Measurements from ENCODE around the gene AP2B1.
"Not testable (repeated sequence)": the region's sequence is repeated elsewhere in the genome, so short reads cannot be mapped to it uniquely, and the experiment has no call there.

The AP2B1 gene

DNA sequence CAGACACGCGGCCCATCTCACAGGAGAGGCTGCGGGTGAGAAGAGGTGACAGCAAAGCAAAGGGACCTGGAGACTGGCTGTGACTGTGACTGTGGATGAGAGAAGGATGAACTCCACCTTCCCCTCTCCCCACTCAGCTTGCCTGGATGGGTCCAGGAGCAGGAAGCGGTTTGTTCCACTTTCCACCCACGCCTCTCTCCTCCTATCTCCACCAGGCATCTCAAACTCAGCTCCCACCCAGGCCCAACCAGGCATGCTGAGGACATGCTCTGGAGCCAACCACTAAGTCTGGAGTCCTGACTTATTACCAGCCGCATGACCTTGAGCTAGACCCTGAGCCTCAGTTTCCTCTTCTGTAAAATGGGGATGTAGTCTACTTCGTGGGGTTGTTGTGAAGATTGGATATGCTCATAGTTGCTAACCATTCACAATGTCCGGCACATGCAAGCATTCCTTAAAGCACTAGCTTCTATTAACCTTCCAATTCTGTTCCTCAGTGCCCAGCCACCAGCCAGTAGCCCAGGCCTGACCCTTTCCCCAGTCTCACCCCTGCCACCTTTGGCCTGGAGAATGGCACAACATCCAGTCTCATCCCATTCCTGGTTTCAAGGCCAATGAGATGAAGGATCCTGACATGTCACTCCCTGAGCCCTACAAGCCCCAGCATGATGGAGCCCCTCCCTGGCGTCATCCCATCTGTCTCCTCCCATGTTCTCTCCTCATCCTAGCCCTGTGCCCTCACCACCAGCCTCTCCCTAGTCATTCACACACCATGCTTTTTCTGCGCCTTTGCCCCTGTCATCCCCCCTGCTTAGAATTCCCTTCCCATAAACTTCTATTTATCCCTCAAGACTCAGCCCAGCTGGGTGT lies 163.6 kb downstream of the AP2B1 start:
- DNase-seq: no peak

- DNase-seq: not testable (repeated sequence)
Observed at GRCh38 chr17:35751541-35751940, 164.4 kb downstream of the AP2B1 start.

DNA sequence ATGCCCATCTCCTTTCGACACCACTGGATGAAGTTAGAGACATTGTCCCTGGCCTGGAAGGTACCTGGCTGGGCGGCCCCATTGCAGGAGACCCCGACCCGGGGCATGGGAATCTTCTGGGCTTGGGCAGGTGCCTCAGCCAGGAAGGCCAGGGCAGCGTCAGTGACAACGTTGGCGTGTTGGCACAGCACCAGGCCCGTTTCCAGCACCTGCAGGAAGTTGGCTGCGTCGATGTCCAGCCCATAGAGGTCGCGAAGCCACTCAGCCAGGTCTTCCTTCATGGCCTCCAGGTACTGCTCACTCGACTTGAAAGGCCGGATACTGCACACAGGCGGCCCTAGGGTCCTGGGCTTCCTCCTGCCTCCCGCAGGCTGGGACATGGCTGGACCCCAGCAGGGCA lies 165.3 kb downstream of the AP2B1 start:
- peak; percentile 8 for DNase-seq

GRCh38 chr17:35752945-35753764 lies 166.0 kb downstream of the AP2B1 start, which contains the start of gene GAS2L2:
GAS2L2 (minus strand) TSS chr17:35753239; CDS start chr17:35752850, 389 bp downstream.
- DNase-seq: no peak

GRCh38 chr17:35757243-35757642 lies 170.1 kb downstream of the AP2B1 start:
- no peak for DNase-seq

DNA sequence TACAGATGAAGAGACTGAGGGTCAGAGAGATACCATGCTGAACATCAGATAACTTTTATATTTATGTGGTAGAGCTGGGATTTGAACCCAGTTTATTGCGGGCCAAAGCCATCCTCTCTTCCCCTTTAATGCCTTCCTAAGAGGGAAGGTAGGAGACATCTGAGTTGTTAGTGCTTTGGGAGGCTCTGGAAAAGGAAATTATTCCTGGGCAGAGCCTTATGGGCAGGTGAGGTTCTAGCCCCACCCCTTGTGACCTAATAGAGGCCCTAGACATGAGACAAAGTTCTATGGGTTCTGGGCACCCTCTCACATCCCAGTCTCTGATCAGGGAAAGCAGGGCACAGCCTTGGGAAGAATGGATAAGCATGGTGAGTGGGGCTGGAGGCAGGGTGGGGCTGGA lies 173.5 kb downstream of the AP2B1 start, which contains the start of gene C17orf50:
Gene C17orf50, plus strand, starts transcription at position 301 of the 400 bp plus-strand sequence. Its CDS starts 55 bp downstream, at position 356.
- no peak for DNase-seq

DNA sequence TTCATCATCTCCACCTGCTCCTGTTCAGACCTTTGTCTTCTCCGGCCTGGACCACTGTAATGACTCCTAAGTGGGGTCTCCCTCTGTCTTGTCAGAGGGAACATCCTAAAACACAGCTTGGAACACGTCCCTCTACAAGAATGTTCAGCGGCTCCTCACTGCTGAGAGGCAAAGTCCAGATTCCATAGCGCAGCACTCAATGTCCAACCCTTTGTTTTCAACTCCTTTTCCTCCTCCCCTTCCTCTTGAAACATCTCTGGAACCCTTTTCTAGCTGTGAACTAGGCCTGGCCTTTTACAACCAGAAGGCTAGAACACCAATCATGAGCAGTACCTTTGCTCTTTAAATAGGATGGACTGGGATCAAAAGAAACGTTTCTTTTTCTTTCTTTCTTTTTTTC lies 174.5 kb downstream of the AP2B1 start:
- no peak for DNase-seq

GRCh38 chr17:35763767-35764122 lies 176.6 kb downstream of the AP2B1 start:
- DNase-seq: no peak

DNA sequence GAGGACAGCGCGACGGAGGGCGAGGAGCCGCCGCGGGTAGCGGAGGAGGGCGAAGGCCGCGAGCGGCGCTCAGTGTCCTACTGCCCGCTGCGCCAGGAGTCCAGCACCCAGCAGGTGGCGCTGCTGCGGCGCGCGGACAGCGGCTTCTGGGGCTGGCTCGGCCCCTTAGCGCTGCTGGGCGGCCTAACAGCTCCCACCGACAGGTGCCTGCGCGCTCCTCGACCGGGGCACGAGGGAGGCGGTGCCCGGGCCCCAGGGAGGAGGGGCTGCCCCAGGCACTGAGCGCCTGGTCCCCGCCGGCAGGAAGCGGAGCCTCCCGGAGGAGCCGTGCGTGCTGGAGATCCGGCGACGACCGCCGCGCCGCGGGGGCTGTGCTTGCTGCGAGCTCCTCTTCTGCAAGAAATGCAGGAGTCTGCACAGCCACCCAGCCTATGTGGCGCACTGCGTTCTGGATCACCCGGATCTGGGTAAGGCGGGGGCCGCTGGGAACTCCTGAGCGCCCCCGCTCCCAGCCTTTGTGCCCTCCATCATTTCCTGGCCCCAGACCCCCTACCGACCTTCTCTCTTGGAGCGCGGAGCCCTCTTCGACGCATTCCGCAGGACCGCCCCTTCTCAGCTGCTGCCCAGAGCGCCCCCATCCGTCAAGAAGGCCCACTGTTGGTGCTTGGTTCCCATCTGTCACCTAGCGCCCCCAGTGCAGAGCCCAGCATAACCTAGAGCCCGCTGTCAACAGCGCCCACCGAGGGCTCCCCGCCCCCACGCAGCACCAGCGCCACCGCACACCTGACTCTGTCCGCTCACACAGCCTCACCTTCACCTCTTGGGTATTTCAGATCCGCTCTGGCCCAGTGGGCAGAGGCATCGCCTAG lies 177.2 kb downstream of the AP2B1 start:
- peak; percentile 88 for DNase-seq

- no peak for DNase-seq
Observed at GRCh38 chr17:35765086-35765710, 178.1 kb downstream of the AP2B1 start.

DNA sequence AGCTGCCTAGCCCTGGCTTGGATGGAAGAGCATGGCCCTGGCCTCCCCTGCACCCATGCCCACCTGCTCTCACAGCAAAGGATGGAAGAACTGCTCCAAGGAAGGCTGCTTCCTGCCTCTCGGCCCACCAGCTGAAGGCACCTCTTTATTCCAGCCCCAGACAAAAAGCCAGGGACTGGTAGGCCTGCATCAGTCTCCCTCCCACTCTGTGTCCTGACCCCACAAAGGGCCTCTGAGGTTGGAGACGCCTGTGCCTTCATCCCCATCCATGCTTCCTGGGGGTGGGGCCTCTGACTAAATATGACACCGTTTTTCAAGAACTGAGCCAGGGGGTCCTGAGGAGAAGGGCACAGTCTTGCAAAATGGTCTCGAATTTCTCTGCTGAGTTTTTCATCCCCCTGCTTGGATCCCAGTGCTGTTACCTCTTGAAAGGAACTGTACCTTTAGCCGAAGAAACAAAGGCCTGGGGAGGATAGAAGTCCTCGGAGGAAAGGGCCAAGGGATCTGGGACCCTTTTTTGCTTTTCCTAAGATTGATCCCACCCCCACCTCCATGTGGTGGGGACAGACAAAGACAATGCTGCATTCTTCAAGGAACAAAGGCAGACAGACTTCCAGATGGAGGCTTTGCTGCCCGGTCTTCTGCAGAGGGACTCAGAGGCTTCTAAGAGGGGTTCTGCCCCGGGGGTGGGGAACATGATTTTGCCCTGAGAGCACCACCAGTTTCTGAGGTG lies 178.8 kb downstream of the AP2B1 start:
- no peak for DNase-seq

- DNase-seq: no peak
Observed at GRCh38 chr17:35766489-35766877, 179.4 kb downstream of the AP2B1 start.

GRCh38 chr17:35766903-35767510 lies 179.9 kb downstream of the AP2B1 start:
- peak; percentile 35 for DNase-seq

GRCh38 chr17:35768797-35769196 lies 181.7 kb downstream of the AP2B1 start:
- no peak for DNase-seq

- no peak for DNase-seq
Observed at GRCh38 chr17:35769895-35770486, 182.9 kb downstream of the AP2B1 start.

GRCh38 chr17:35773129-35773528 lies 186.0 kb downstream of the AP2B1 start:
- no peak for DNase-seq

DNA sequence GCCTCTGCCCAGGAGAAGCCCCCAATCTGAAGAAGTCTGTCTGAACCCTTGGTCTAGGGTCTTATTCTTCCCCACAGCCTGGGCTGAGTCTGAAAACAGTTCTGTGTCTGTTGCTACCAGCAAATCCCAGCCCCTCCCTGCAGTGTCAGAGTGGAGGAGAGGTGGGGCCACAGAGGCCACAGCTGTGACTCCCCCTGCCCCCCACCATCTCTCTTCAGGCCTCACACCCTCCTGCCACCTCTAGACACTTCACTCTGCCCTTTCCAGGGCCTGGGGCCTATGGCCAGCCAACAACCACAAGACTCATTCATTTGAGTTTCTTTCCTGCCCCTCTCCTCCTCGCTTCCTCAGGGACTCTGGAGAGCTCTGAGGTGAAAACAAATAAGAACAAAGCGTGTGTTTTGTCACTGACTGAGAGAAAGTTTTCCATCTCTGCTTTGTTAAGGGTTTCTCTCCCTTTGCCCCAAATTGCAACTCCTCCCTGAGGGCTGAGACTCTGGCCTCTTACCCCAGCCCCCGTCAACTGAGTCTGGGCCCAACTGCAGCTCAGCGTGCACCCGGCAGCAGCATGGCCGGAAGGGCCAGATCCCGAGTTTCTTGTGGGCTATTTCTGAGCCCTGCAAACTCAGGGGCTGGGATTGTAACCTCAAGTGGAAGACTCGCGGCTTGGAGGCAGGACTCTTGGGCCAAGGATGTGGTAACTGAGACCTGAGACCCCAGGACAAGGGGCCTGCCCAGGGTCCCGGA lies 186.7 kb downstream of the AP2B1 start:
- no peak for DNase-seq

- peak; percentile 47 for DNase-seq
Observed at GRCh38 chr17:35774499-35774898, 187.4 kb downstream of the AP2B1 start.

GRCh38 chr17:35775039-35775438 lies 187.9 kb downstream of the AP2B1 start:
- no peak for DNase-seq

DNA sequence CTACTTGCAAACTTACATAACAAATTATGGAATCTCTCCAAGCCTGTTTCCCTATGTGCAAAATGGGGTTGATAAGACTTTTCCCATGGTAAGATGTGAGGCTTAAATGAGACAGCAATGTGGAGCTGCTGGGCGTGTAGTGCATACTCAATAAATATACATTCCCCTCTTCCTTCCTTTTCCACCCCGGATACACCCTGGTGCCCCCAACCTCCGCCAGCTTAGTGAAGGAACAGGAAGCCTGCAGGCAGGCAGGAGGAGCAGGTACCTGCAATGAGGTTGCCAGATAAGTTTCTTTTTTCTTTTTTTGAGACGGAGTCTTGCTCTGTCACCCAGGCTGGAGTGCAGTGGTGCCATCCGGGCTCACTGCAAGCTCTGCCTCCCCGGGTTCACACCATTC lies 188.5 kb downstream of the AP2B1 start:
- no peak for DNase-seq

Data from NCI-H1092 treated with DMSO at 0.1 percent for 48 hours (cell line).